Astrocyte (in vitro differentiated cells and primary cell): Measurements from ENCODE around the gene DLL1.

ENCODE experiments used
- EZH2 ChIP-seq: IDR thresholded peaks from 2 replicates; pipeline ENCODE4 v1.6.1; 2012; ENCODE audit warnings: mild to moderate bottlenecking, low read length, inconsistent platforms; ENCODE audit not compliant: insufficient read depth
- TF ChIP-seq, protein P1 (sequence below): IDR thresholded peaks from 2 replicates; pipeline ENCODE4 v1.5.1; 2011; ENCODE audit warnings: low read depth, mild to moderate bottlenecking, inconsistent platforms, low read length, moderate library complexity; ENCODE audit not compliant: insufficient read depth

DNA sequence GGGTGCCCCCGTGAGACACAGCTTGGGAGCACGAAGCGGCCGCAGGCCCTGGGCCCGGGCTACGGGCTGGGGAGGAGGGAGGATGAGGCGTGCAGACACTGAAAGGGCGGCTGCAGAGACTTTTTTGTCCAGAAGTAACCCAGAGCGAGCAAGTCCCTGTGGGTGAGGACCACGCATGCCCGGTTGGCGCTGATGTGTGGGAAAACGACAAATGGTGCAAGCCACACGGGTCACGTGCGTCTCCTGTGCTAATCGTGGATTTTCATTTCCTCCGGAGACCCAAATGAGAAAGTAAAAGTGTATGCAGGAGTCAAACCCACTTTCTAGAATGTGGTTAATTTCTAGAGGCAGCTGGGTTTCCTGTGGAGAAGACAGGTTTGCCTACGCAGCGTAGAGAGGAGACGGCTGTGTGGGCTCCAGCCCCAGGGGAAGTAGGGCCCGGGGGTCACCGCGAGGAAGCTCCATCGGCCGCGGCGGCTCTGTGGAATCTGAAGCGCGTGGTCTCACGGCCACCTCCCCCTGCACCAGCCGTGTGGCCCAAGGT is 19.0 kb downstream of the DLL1 start:
- TF ChIP-seq, protein P1, sequence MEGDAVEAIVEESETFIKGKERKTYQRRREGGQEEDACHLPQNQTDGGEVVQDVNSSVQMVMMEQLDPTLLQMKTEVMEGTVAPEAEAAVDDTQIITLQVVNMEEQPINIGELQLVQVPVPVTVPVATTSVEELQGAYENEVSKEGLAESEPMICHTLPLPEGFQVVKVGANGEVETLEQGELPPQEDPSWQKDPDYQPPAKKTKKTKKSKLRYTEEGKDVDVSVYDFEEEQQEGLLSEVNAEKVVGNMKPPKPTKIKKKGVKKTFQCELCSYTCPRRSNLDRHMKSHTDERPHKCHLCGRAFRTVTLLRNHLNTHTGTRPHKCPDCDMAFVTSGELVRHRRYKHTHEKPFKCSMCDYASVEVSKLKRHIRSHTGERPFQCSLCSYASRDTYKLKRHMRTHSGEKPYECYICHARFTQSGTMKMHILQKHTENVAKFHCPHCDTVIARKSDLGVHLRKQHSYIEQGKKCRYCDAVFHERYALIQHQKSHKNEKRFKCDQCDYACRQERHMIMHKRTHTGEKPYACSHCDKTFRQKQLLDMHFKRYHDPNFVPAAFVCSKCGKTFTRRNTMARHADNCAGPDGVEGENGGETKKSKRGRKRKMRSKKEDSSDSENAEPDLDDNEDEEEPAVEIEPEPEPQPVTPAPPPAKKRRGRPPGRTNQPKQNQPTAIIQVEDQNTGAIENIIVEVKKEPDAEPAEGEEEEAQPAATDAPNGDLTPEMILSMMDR, result no peak
- TF ChIP-seq EZH2, result no peak
